OCI-LY7 (cell line): ENCODE data around the gene POLR3F. TPM values are rescaled to one million over a fixed set of nuclear protein-coding genes. Genes with fewer than 3 reads are reported as not detected.

ENCODE experiments used
- BruUV-seq: library from RNA; stranded (reverse); fragments of 400-500 nt; replicated peaks from 2 replicates; lab custom pipeline; 2021; lab: Mats Ljungman, UMichigan
- CTCF ChIA-PET: fragments of 300-600 bp; sonication (Branson Sonifier 250); formaldehyde crosslinking; loops from one replicate; lab custom pipeline; 2022; ENCODE audit warnings: antibody characterized with exemption; ENCODE audit not compliant: unreplicated experiment; lab: Charles Lee
- POLR2A ChIA-PET: fragments of 300-600 bp; sonication (Branson Sonifier 250); formaldehyde crosslinking; loops from one replicate; lab custom pipeline; 2022; ENCODE audit warnings: antibody characterized with exemption; lab: Charles Lee
- DNase-seq: peaks from one replicate; pipeline ENCODE4 v3.0.0-alpha.2; 2015; ENCODE audit warnings: low spot score
- H2AFZ ChIP-seq: fragments of 200-600 bp; sonication (generic), shearing (Covaris generic); 2 replicates; pipeline ENCODE4 v1.6.1; 2014; ENCODE audit warnings: mild to moderate bottlenecking, antibody characterized with exemption, low read length, moderate library complexity
- H3K27ac ChIP-seq: fragments of 200-600 bp; sonication (generic); 2 replicates; pipeline ENCODE4 v1.5.1; 2014; ENCODE audit warnings: mixed run types, low read depth, mild to moderate bottlenecking, moderate library complexity, low read length, inconsistent platforms; ENCODE audit not compliant: poor library complexity, severe bottlenecking
- H3K36me3 ChIP-seq: fragments of 200-600 bp; sonication (generic); 2 replicates; pipeline ENCODE4 v1.6.1; 2014; ENCODE audit warnings: mild to moderate bottlenecking, antibody characterized with exemption, low read length, moderate library complexity, mixed read lengths; ENCODE audit not compliant: insufficient read depth
- H3K4me1 ChIP-seq: fragments of 200-600 bp; sonication (generic); 2 replicates; pipeline ENCODE4 v1.5.1; 2014; ENCODE audit warnings: mild to moderate bottlenecking, low read length; ENCODE audit not compliant: insufficient read depth, poor library complexity, severe bottlenecking
- H3K4me2 ChIP-seq: fragments of 200-600 bp; sonication (generic); 2 replicates; pipeline ENCODE4 v1.6.1; 2014; ENCODE audit warnings: mild to moderate bottlenecking, low read length
- H3K4me3 ChIP-seq: fragments of 200-600 bp; sonication (generic); 2 replicates; pipeline ENCODE4 v1.5.1; 2014; ENCODE audit warnings: mild to moderate bottlenecking, low read depth, low read length; ENCODE audit not compliant: poor library complexity, severe bottlenecking
- H3K79me2 ChIP-seq: fragments of 200-600 bp; sonication (generic); 2 replicates; pipeline ENCODE4 v1.6.1; 2016; ENCODE audit warnings: low read depth, mild to moderate bottlenecking, low read length, moderate library complexity, mixed read lengths; ENCODE audit not compliant: insufficient read depth
- H3K9me2 ChIP-seq: fragments of 200-600 bp; sonication (generic); 2 replicates; pipeline ENCODE4 v1.6.1; 2016; ENCODE audit warnings: mild to moderate bottlenecking, low read length, mixed read lengths; ENCODE audit not compliant: insufficient read depth
- H3K9me3 ChIP-seq: fragments of 200-600 bp; sonication (generic); 2 replicates; pipeline ENCODE4 v1.6.1; 2014; ENCODE audit warnings: mild to moderate bottlenecking, mixed run types, low read length, mixed read lengths
- H4K20me1 ChIP-seq: fragments of 200-600 bp; sonication (generic); 2 replicates; pipeline ENCODE4 v1.6.1; 2014; ENCODE audit warnings: mild to moderate bottlenecking, antibody characterized with exemption, low read length, moderate library complexity, mixed read lengths; ENCODE audit not compliant: insufficient read depth
- EZH2phosphoT487 ChIP-seq: fragments of 200-600 bp; sonication (generic); IDR thresholded peaks from 2 replicates; pipeline ENCODE4 v1.6.1; 2018; ENCODE audit warnings: low read depth, borderline replicate concordance, mild to moderate bottlenecking, mixed run types, antibody characterized with exemption, low read length, moderate library complexity, mixed read lengths
- intact Hi-C: fragments of 100-400 bp; cut with micrococcal nuclease; formaldehyde crosslinking; loops from one replicate; pipeline ENCODE4 v1.10.0; 2022; ENCODE audit not compliant: unreplicated experiment
- total RNA-seq, 2 experiments: library from RNA; depleted of rRNA in 1 of 2; stranded (reverse); fragments of >200 nt in 1 of 2; shearing (Covaris generic) in 1 of 2; gene quantifications; 2 replicates each; pipeline ENCODE4 v1.2.3, GENCODE V29; 2014 to 2022
- TF ChIP-seq, protein P1 (sequence below): fragments of 200-600 bp; sonication (generic); conservative IDR thresholded peaks from 2 replicates; pipeline ENCODE4 v1.5.1; 2014; ENCODE audit warnings: mild to moderate bottlenecking, antibody characterized with exemption, low read length, moderate library complexity, mixed read lengths

Gene POLR3F
- total RNA-seq, 2 experiments from 2014 or later: 12.3 to 14.9 TPM

DNA sequence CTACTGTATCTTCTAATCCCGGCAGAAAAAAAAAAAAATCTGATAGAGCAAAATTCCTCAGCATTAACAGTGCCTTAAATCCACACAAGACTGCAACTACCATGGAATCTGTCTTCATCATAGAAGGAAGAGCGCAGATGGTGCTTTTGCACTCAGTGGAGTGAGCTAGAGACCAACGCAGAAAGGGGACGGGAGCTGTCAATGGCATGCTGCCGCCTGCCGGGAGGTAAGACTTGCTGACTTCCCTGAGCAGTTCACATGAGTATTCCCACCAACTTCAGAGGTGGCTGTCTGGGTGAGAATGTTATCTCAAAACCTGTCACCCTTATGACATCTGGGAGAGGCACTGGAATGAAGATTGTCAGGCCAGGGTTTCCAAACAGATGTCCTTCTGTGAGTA lies 36.0 kb upstream of the POLR3F start:
- no TSS peak for BruUV-seq
- no peak for DNase-seq
- no peaks in the 10 kb centered on the region for H3K9me2 ChIP-seq
- intact Hi-C loops: no loop called here
- ChIA-PET CTCF (no interaction called here), POLR2A (no interaction called here)
- H3K9me3 ChIP-seq: no peaks in the 10 kb centered on the region
- H3K4me1 ChIP-seq: no peaks in the 10 kb centered on the region
- TF ChIP-seq, protein P1, sequence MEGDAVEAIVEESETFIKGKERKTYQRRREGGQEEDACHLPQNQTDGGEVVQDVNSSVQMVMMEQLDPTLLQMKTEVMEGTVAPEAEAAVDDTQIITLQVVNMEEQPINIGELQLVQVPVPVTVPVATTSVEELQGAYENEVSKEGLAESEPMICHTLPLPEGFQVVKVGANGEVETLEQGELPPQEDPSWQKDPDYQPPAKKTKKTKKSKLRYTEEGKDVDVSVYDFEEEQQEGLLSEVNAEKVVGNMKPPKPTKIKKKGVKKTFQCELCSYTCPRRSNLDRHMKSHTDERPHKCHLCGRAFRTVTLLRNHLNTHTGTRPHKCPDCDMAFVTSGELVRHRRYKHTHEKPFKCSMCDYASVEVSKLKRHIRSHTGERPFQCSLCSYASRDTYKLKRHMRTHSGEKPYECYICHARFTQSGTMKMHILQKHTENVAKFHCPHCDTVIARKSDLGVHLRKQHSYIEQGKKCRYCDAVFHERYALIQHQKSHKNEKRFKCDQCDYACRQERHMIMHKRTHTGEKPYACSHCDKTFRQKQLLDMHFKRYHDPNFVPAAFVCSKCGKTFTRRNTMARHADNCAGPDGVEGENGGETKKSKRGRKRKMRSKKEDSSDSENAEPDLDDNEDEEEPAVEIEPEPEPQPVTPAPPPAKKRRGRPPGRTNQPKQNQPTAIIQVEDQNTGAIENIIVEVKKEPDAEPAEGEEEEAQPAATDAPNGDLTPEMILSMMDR: no peak
- TF ChIP-seq EZH2phosphoT487: no peak
- H3K27ac ChIP-seq: no peak overlapping the region
- no peak overlapping the region for H3K4me3 ChIP-seq
- H3K36me3 ChIP-seq: no peaks in the 10 kb centered on the region
- H3K79me2 ChIP-seq: no peaks in the 10 kb centered on the region
- no peaks in the 10 kb centered on the region for H4K20me1 ChIP-seq
- H3K4me2 ChIP-seq: no peak overlapping the region
- no peak overlapping the region for H2AFZ ChIP-seq

DNA sequence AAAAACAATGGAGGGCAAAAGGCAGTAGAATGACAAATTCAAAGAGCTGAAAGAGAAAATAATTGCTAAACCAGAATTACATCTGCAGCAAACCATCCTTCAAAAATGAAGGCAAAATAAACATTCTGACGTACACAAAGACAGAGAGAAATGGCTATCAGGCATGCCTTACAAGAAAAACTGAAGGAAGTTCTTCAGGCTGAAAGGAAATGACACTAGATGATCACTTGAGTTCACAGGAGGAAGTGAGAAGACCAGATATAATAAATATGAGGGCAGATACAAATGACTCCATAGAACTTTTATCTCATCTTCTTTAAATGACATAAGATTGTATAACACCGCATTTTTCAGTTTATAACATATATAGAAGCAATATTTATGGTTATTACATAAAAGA lies 30.3 kb upstream of the POLR3F start:
- Histone ChIP-seq H3K36me3 (no peaks in the 10 kb centered on the region), H3K27ac (no peak overlapping the region), H2AFZ (peak overlapping the region; percentile 38), H3K79me2 (no peaks in the 10 kb centered on the region), H3K9me2 (no peaks in the 10 kb centered on the region), H3K9me3 (no peaks in the 10 kb centered on the region), H4K20me1 (no peaks in the 10 kb centered on the region), H3K4me3 (no peak overlapping the region), H3K4me2 (peak overlapping the region; percentile 23), H3K4me1 (peaks cover 4% of the 10 kb centered on the region)
- BruUV-seq: no TSS peak
- CTCF ChIA-PET: no interaction called here
- DNase-seq: peak; percentile 31
- POLR2A ChIA-PET: interaction anchor here (0.6 to 1.1 kb wide), 3 partner anchors 28 to 383 kb away, joined by 3 to 6 read pairs (median 4); no protein-coding TSS in a partner anchor
- no peak for TF ChIP-seq EZH2phosphoT487
- TF ChIP-seq, protein P1: no peak
- intact Hi-C loops: no loop called here

DNA sequence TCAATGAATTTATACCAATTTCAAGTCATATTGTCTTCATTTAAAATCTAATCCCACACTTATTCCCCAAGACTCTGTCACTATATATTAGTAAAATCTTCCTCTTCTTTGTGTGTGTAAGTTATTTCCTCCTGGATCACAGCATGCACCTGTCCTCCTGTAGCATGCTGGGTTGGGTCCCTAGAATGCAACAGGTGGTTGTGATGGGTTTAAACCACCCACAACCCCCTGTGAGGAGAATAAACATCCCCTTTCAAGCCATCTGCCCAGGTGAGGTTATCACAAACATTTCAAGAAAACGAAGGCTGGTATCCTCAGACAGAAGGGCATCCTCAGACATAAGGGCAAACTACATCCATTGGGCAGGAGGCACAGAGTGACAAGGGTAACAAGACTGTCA lies 26.8 kb upstream of the POLR3F start:
- intact Hi-C loops: no loop called here
- TF ChIP-seq EZH2phosphoT487: no peak
- TF ChIP-seq, protein P1: no peak
- ChIA-PET POLR2A (no interaction called here), CTCF (no interaction called here)
- DNase-seq: no peak
- Histone ChIP-seq H3K27ac (no peak overlapping the region), H3K9me3 (no peaks in the 10 kb centered on the region), H3K4me1 (peaks cover 4% of the 10 kb centered on the region), H4K20me1 (no peaks in the 10 kb centered on the region), H3K4me3 (no peak overlapping the region), H3K4me2 (no peak overlapping the region), H2AFZ (no peak overlapping the region), H3K9me2 (no peaks in the 10 kb centered on the region), H3K36me3 (no peaks in the 10 kb centered on the region), H3K79me2 (no peaks in the 10 kb centered on the region)
- no TSS peak for BruUV-seq
